Hematopoietic multipotent progenitor cell (in vitro differentiated cells): ENCODE results near the gene KTN1. TPM values are rescaled to one million over a fixed set of nuclear protein-coding genes. Genes with fewer than 3 reads are reported as not detected.
A peak's percentile ranks its signal among the peaks of the same experiment; 100 is the strongest.

Experiments used
- DNase-seq, 3 donors: peaks; one replicate each; pipeline ENCODE4 v3.0.0-alpha.2; 2011 to 2015; ENCODE audit warnings: low read depth in 2 of 3, low spot score in 2 of 3
- total RNA-seq: library from RNA; depleted of rRNA; stranded (reverse); fragments of >200 nt; gene quantifications from one replicate; pipeline ENCODE4 v1.2.3, GENCODE V29; 2012

KTN1 gene, protein sequence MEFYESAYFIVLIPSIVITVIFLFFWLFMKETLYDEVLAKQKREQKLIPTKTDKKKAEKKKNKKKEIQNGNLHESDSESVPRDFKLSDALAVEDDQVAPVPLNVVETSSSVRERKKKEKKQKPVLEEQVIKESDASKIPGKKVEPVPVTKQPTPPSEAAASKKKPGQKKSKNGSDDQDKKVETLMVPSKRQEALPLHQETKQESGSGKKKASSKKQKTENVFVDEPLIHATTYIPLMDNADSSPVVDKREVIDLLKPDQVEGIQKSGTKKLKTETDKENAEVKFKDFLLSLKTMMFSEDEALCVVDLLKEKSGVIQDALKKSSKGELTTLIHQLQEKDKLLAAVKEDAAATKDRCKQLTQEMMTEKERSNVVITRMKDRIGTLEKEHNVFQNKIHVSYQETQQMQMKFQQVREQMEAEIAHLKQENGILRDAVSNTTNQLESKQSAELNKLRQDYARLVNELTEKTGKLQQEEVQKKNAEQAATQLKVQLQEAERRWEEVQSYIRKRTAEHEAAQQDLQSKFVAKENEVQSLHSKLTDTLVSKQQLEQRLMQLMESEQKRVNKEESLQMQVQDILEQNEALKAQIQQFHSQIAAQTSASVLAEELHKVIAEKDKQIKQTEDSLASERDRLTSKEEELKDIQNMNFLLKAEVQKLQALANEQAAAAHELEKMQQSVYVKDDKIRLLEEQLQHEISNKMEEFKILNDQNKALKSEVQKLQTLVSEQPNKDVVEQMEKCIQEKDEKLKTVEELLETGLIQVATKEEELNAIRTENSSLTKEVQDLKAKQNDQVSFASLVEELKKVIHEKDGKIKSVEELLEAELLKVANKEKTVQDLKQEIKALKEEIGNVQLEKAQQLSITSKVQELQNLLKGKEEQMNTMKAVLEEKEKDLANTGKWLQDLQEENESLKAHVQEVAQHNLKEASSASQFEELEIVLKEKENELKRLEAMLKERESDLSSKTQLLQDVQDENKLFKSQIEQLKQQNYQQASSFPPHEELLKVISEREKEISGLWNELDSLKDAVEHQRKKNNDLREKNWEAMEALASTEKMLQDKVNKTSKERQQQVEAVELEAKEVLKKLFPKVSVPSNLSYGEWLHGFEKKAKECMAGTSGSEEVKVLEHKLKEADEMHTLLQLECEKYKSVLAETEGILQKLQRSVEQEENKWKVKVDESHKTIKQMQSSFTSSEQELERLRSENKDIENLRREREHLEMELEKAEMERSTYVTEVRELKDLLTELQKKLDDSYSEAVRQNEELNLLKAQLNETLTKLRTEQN (N-terminal part only)
- total RNA-seq, result 15.1 TPM

DNA sequence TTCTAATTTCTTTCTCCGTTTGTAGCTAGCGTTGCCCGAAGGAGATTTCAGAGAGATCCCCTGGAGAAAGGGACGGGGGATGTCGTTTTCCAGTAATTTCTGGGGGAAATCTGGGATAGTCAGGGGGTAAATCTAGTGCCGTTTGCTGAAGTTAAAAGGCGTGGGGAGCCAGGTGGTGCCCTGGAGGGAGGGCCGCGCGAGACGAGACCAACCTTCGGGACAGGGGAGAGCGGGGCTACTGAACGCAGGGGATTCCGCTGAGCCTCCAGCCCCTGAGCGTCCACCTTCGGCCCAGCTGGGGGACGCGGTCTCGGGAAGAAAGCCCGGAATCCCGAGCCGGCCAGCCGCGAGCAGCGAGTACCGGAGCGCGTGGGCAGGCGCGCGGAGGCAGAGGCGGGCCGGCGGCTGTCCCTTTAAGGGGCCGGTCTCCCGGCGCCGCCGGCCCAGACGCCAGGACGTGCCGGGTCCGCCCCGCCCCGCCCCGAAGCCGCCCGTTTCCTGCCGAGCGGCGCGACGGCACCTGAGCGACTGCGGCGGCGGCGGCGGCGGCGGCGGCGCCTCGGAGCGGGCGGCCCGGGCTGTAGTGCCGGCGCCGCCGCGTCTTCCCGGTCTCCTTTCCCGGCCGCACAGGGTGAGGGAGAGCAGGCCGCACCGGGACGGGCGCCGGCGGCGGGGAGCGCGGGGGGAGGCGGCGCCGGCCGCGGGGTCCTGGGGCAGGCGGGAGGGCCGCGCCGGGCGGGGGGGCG lies at the start of gene KTN1:
TSS of gene KTN1 (plus strand) at position 484 of the 746 bp plus-strand sequence. CDS start 31,842 bp downstream, outside the sequence.
- peak; percentile 61 to 88 (median 85) for DNase-seq

DNA sequence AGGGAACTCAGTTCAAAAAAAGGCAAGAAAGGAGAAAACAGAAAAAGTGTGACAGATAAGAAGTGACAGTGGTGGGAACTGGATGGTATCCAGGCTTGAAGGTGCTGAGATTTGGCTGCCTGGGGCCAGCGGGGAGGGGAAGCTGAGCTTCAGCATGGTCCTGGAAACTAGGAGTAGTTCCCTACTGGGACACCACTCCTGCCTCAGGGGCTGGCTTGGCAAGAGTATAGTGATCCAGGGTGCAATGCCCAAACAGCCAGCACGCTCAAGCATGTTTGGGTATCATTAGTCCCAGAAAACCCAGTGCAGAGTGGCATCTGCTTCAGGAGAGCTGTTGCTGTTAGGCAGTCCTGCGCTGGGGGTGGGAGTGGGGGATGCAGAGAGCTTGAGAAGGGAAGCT lies 49.5 kb upstream of the KTN1 start:
- no peak for DNase-seq

DNA sequence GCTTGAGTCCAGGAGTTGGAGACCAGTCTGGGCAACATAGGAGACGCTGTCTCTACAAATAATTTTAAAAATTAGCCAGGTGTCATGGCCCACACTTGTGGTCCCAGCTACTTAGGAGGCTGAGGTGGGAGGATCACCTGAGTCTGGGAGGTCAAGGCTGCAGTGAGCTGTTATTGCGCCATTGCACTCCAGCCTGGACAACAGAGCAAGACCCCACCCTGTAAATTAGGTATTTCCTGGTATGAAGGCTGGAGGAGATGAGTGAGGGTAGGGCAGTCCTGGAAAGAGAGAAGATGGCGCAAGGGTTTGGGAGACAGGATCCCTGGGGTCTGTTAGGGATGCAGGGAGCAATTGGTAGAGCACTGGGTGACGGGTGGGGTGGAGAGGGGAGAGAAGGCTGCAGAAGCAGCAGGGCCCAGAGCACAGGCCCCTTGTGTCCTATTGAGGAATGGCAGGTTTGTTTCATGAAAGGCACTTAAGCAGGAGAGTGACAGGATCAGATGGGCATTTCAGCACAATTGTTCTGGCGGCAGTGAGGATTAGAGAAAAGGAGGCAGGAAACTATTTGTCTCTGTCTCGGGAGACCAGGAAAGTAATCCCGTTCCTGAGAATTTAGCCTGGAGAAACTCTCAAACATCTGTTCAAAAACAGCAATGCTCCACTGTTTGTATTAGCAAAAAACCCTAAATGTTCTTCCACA lies 47.2 kb upstream of the KTN1 start:
- DNase-seq, result no peak

DNA sequence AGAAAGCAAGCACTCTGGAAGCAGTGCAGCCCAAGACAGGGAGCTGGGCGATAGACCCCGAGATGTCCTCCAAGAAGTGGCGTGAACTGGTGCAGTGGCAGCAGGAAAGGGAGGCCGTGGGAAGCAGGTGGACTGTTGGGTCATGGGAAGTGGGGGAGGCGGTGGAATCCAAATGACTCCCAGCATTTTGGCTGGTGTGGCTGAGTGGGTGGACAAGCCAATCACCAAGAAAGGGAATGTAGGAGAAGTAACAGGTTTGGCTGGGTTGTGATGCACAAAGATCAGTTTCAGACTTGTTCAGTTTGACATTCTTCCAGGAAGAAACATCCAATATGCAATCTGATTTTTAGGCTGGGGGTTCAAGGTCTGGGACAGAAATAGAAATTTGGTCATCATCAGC lies 46.0 kb upstream of the KTN1 start:
- DNase-seq, result no peak

DNA sequence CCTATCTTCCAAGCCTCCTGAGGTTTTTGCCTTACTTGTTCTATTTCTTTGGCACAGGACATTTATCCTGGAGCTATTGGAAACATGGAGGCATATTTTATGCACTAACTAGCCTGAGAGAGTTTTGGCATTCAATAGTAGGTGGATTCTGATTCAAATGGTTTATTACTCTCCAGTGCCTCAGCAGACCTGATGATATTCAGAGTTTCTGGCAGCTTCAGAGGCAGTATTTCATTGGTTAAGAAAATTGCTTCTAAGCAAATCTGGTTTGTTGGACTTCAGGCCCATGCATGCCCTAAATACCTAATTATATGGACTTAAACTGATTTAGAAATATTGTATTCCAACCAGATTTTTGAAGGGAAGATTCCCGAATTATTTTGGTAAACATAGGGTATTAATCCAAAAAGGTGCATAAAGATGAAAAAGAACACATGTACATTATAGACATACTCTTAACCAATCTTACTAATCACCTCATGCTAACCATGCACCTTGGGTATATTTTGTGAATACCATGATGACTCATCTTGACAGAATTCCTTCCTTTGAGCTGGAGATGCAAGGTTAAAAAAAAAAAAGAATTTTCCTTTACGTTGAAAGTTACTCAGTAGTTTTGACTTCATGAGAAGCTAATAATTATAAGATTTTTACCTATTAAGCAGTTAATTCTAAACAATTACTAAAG lies 44.3 kb upstream of the KTN1 start:
- DNase-seq, result no peak

DNA sequence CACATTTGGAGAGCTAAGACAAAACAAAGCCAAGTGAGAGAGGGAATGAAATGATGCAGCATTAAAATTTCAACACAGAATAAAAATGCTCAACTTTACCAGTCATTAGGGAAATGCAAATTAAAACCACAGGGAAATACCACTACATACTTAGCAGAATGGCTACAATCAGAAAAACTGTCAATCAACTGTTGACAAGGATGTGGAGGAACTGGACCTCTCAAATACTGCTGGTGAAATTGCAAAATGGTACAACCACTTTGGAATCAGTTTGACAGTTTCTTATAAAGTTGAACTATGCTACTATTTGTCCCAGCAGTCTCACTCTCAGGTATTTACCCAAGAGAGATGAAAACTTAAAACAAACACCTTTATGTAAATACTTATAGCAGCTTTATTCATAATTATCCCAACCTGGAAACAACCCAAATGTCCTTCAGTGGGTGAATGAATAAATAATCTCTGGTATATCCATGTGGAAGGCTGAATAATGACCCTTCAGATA lies 43.8 kb upstream of the KTN1 start:
- DNase-seq, result no peak

DNA sequence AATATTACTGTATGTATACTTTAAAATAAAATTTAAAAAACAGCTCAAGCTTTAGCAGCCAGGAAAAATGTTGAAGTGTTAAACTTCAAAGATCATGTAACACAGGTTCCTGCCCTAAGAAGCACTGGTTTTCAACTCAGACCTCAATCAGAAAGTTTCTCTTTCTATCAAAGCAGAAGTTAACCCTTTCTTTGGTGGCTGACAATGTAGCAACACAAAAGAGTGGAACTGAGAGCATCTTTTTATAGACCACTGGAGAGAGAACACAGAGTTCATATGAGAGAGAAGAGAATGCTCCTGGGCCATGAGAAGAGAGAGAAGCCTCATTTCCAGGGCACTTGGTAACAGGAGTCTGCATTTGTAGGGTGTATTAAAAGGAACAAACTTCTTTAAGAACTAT lies 42.2 kb upstream of the KTN1 start:
- DNase-seq, result no peak

DNA sequence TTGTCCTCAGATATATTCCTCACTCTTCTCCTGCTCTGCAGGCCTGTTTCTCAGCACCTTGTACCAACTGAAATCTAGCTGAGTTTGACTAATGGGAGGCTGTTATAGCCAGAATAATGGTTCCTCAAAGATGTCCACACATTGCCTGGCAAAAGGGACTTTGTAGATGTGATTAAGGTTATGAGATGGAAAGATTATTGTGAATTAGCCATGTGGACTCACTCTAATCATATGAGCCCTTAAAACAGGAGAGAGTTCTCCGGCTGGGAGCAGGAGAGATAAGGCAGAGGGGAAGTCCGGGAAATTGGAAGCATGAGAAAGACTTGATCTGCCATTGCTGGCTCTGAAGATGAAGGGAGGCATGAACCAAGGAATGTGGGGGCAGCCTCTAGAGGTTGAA lies 40.0 kb upstream of the KTN1 start:
- DNase-seq, result no peak

DNA sequence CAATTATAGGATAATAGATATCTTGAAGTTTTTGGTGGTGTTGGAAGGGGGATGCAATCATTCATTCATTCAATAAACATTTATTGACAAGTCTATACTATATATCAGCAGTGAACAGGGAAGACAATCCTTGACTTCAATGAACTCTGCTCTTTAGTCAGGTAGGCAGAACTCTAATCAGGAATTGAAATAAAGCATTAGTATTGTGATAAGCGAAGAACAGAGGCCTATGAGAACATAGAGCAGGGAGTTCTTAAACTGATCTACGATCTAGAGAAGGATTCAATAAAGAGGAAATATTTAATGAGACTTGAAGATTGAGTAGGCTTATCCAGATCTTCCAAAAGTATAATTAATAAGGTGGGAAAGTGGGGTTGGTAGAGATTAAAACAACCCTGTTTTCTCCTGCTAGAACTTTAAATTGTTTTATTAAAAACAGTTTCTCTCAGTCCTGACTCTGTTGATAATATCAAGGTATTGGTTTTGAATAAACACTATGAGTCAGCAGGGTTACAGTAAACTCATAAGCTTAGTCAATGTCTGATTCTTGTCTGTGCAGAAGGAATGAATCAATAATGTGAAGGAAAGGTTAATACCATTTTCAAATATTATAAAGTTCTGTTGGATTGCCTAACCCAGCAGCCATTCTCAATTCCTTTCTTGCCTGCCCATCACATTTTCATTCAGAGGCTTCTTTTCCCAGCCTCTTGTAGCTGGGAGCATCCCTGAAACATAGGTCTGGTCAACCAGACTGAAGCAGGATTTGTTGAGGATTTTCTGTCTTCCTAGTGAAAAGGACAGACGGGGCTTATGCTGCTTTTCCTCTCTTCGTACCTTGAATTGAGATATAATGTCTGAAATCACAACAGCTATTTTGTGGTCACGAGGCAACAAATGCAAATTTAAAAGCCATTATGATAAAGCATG lies 38.9 kb upstream of the KTN1 start:
- DNase-seq, result no peak

DNA sequence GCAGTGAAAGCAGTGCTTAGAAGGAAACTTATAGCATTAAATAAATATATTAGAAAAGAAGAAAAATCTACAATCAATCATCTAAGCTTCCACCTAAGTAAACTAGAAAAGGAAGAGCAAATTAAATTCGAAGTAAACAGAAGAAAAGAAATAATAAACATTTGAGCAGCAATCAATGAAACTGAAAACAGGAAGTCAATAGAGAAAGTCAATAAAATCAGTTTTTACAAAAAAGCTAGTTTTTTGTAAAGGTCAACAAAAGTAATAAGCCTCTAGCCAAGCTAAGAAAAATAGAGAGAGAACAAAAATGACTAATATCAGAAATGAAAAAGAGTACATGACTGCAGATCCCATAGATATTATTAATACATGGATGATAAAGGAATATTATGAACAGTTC lies 34.2 kb upstream of the KTN1 start:
- no peak for DNase-seq

DNA sequence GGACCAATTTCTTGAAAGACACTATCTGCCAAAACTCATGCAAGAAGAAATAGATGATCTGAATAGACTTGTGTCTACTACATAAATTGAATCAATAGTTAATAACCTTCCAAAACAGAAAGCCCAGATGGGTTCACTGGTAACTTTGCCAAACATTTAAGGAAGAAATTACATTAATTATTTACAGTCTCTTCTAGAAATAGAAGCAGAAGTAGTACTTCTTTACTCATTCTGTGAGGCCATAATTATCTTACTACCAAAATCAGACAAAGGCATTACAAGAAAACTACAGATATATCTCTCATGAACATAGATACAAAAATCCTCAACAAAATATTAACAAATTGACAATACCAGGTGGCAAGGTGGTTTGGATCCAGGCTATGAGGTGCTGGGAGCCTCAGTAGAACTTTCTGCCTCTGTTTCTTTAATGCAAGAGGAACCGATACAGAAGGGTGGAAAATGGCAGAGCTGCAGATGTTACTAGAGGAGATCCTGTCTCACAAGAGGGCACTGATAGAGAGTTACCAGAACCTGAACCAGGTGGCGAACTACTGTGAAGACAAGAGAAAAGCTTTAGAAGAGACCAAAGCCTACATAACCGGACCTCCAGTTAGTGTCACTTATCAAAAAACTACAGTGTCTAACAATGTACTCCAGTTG lies 33.7 kb upstream of the KTN1 start:
- no peak for DNase-seq

DNA sequence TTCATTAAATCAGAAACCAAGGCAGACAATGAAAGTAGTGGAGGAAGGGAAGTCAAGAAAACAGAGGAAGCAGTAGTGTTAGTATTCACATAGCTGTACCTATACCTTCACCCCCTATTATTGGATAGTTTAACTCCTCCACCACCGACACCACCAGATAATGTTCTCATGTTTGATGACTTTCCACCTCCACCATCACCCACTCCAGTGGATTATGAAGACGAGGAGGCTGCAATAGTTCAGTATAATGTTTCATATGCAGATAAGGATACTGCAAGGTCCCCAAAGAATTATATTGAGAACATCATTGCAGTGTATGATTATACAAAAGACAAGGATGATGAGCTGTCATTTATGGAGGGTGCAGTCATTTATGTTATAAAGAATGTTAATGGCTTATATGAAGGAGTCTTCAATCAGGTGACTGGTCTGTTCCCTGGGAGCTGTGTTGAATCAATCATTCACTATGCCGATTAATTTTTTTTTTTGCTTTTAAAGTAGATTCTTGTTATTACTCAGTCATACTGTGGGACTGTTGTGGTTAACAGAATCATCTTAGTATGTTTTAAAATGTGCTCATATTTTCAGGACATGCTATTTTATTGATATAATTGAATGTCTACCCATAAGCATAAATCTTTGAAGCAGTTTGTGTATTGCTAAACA lies 32.2 kb upstream of the KTN1 start:
- no peak for DNase-seq

DNA sequence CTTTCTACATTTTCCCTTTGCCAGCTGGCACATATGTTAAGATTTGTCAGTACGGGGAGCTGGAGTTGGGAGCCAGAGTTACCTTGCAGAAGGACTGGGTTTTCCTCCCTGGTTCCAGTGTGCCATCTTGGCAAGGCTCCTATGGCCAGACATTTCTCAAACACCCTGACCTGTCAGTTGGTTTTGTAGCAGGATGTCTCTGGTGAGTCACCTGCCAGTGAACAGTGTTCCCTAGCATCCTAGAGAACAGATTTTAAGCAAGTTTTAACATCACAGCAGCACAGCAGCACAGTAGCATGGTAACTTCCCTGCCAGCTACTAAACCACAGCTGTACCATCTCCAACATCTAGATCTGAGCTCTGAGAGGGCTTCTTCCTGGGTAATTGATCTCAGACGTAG lies 26.2 kb upstream of the KTN1 start:
- no peak for DNase-seq

DNA sequence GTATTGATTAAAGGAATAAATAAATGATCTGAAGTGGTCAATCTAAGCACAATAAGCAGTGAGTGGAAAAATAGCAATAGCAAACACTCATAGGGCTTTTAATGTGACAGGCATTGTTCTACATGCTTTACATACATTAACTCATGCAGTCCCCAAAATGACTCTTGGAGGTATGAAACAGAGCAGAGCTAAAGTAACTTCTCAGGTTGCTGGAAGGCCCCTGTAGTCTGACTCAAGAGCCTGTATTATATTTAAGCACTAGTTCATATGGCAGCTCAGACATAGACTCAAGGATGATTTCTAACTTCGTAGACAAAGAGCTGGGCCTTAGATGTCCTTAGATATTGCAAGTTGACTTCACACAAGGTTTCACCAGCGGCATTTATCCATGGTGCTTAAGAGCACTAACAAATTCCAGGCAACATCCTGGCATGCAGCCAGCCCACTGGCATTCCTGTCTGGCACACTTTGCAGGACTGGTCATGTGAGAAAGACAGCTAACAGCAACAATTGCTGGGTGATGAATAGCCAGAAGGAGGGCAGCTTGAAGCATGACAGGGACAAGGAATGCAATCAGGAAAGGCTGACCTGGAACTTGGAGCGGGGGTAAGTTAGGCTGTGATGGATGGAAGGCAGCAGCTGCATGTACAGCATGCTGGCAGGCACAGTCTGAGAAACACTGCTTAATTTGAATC lies 22.9 kb upstream of the KTN1 start:
- no peak for DNase-seq

DNA sequence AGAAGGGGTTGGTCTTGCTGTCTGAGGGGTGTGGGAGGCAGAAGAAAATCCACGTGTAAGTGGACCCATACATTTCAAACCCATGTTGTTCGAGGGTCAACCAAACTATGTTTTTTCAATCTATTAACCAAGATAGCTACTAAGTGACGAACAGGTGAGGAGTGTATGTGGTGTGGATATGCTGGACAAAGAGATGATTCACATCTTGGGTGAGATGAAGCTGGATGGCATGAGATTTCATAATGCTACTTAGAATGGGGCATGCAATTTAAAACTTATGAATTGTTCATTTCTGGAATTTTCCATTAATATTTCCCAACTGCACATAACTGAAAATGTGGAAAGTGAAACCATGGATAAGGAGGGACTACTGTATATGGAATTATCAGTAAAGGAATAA lies 17.9 kb upstream of the KTN1 start:
- DNase-seq, result no peak

DNA sequence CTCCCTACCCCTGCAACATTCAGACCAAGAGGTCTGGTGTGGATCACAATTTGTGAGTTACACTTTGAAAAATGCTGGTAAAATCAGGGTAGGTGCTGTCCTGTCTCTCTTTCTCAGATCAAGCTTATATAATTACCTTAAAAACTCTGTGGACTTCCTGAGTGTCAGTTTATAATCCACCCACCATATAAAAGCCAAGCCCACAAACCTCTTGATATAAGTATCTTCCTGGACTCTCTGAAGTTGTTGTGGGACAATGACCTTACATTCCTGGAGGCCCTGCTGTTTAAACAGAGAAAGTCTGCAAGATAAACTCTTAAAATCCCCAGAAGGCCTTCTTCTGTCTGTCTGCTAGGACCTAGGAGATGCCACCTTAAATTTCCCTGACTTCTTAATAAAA lies 11.4 kb upstream of the KTN1 start:
- no peak for DNase-seq
